ENCODE results near the gene GPR108.

DNA sequence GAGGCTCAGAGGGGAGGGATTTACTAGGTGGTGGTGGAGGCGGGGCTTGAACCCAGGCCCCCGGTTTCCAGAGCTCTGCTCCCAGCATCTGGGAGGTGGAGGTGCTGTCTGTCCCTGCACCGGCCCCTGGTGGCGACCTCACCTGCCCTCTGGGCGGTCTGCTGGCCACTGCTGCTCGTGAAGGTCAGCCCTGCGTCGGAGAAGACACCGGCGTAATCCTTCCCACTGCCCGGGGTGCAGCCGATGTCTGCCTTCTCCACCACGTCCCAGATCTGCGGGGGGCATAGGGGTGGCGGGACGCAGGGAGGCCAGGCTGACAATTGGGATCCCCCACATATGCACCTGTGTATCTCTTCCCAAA lies 29.7 kb downstream of the GPR108 start:
- TF ChIP-seq MAFK (IDR thresholded peaks at IDR 0.05; ENCODE audit: low read depth, low read length), result no peak
- TF ChIP-seq RFX5 (IDR thresholded peaks at IDR 0.05; ENCODE audit: borderline replicate concordance, low read depth, low read length), result no peak
- TF ChIP-seq FOSL1 (IDR thresholded peaks at IDR 0.05; ENCODE audit: insufficient read depth, low read depth, low read length), result no peak
- TF ChIP-seq JUN (IDR thresholded peaks at IDR 0.05; ENCODE audit: low read depth, low read length), result no peak
- TF ChIP-seq, protein P1, sequence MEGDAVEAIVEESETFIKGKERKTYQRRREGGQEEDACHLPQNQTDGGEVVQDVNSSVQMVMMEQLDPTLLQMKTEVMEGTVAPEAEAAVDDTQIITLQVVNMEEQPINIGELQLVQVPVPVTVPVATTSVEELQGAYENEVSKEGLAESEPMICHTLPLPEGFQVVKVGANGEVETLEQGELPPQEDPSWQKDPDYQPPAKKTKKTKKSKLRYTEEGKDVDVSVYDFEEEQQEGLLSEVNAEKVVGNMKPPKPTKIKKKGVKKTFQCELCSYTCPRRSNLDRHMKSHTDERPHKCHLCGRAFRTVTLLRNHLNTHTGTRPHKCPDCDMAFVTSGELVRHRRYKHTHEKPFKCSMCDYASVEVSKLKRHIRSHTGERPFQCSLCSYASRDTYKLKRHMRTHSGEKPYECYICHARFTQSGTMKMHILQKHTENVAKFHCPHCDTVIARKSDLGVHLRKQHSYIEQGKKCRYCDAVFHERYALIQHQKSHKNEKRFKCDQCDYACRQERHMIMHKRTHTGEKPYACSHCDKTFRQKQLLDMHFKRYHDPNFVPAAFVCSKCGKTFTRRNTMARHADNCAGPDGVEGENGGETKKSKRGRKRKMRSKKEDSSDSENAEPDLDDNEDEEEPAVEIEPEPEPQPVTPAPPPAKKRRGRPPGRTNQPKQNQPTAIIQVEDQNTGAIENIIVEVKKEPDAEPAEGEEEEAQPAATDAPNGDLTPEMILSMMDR (IDR thresholded peaks at IDR 0.05; ENCODE audit: control extremely low read depth in 1 of 3, insufficient read depth in 1 of 3, low read depth in 1 of 3, low read length in 3 of 3), result peak in 1 of 3 experiments; percentile 3; a peak in 1 of 4 replicates
- no peak for TF ChIP-seq BACH1 (IDR thresholded peaks at IDR 0.05; ENCODE audit: low read length)
- TF ChIP-seq, protein P2, sequence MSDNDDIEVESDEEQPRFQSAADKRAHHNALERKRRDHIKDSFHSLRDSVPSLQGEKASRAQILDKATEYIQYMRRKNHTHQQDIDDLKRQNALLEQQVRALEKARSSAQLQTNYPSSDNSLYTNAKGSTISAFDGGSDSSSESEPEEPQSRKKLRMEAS (IDR thresholded peaks at IDR 0.05), result no peak
- no peak for TF ChIP-seq POLR2A (IDR thresholded peaks at IDR 0.05; ENCODE audit: control extremely low read depth in 1 of 2, low read depth in 2 of 2, low read length in 2 of 2)
- TF ChIP-seq NRF1 (IDR thresholded peaks at IDR 0.05; ENCODE audit: low read depth, low read length), result no peak
- no peak for TF ChIP-seq TEAD4 (IDR thresholded peaks at IDR 0.05; ENCODE audit: low read depth, low read length)
- no peak for TF ChIP-seq JUND (IDR thresholded peaks at IDR 0.05; ENCODE audit: low read length)
- no peak for TF ChIP-seq CREB1 (IDR thresholded peaks at IDR 0.05)
